Choroid plexus epithelial cell (primary cell): ENCODE data around the gene PLA2G2D.
A peak's percentile ranks its signal among the peaks of the same experiment; 100 is the strongest.

Experiments used
- DNase-seq: peaks from one replicate; pipeline ENCODE4 v3.0.0-alpha.2; 2010; ENCODE audit warnings: low read depth
- H3K4me3 ChIP-seq: 2 replicates; pipeline ENCODE4 v1.5.1; 2011; ENCODE audit warnings: low read depth, mild to moderate bottlenecking, control low read depth, low read length, moderate library complexity
- TF ChIP-seq, protein P1 (sequence below): conservative IDR thresholded peaks from 2 replicates; pipeline ENCODE4 v1.5.1; 2011; ENCODE audit warnings: low read depth, mild to moderate bottlenecking, control low read depth, inconsistent platforms, low read length, moderate library complexity

Gene PLA2G2D

DNA sequence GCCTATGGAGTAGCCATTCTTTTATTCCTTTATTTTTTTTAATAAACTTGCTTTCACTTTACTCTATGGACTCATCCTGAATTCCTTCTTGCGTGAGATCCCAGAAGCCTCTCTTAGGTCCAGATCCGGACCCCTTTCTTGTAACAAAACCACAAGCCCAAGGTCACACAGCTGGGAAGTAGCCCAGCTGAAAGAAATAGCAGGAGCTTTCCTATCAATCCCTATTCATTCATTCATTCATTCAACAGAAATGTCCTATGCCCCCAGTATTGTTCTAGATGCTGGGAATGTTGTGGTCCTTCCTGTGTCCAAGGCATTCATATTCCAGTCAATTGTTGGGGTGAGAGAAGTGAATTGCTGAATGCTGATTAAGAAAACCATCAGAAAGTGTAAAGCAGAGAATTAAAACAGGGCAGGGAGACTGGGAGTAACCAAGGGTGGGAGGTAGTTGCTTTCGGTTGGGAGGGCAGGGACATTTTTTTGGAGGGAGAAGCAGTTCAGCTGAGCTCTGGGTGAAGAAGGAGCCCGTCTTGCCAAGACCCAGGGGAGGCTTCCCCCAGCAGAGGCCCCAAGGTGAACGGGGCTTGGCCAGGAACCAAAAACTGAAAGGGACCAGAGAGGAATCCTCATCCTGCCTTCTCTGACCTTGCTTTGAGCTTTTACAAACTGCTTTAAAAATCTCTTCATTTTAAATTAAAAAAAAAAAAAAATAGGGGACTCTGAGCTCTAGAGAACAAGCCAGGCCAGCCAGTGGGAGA, 10.8 kb downstream of the PLA2G2D start:
- TF ChIP-seq, protein P1, sequence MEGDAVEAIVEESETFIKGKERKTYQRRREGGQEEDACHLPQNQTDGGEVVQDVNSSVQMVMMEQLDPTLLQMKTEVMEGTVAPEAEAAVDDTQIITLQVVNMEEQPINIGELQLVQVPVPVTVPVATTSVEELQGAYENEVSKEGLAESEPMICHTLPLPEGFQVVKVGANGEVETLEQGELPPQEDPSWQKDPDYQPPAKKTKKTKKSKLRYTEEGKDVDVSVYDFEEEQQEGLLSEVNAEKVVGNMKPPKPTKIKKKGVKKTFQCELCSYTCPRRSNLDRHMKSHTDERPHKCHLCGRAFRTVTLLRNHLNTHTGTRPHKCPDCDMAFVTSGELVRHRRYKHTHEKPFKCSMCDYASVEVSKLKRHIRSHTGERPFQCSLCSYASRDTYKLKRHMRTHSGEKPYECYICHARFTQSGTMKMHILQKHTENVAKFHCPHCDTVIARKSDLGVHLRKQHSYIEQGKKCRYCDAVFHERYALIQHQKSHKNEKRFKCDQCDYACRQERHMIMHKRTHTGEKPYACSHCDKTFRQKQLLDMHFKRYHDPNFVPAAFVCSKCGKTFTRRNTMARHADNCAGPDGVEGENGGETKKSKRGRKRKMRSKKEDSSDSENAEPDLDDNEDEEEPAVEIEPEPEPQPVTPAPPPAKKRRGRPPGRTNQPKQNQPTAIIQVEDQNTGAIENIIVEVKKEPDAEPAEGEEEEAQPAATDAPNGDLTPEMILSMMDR: no peak
- H3K4me3 ChIP-seq: no peak overlapping the region
- no peak for DNase-seq

DNA sequence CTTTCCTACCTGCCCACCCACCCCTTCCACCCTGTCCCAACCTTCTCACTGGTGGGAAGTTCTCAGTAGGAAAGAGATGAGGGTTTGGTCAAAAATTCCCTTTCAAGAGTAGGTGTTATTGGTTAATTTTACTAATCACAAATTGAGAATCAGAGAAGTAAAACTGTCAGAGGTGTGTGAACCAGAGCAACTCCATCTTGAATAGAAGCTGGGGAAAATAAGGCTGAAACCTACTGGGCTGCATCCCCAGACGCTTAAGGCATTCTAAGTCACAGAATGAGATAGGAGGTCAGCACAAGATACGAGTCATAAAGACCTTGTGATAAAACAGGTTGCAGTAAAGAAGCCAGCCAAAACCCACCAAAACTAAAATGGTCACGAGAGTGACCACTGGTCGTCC, 11.5 kb downstream of the PLA2G2D start:
- no peak for DNase-seq
- H3K4me3 ChIP-seq: no peak overlapping the region
- TF ChIP-seq, protein P1: no peak

DNA sequence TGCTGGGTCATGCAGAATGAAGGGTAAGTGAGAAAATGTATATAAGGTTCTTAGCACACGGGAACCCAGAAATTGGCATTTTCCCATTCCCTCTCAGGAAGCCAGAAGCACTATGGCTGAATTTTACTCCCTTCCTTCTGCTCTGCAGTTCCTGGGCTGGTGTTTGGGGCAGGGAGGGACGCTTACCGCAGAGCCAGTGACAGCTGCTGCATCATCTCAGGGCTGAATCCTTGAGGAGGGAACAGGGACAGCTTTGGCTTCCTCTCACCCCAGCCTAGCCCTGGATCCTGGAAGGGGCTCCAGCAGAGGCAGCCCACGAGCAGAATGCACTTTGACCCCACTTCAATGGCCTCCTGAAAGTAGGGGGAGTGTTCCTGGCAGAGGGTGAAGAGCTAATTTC, 12.0 kb downstream of the PLA2G2D start:
- DNase-seq: no peak
- TF ChIP-seq, protein P1: no peak
- no peak overlapping the region for H3K4me3 ChIP-seq

DNA sequence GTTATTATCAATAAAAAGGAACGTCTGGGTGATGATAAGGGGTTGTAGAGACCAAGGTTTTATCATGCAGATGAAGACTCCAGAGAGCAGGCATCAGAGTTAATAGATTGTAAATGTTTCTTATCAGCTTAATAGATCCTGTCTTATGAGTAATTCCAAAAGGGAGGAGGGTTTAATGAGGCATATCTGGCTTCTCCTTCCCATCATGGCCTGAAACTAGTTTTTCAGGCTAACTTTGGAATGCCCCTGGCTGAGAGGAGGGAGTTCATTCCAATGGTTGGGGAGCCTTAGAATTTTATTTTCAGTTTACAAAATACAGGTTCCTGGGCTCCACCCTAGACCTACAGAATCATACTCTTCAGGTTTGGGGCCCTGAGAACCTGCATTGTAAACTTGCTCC, 13.5 kb downstream of the PLA2G2D start:
- no peak for DNase-seq

DNA sequence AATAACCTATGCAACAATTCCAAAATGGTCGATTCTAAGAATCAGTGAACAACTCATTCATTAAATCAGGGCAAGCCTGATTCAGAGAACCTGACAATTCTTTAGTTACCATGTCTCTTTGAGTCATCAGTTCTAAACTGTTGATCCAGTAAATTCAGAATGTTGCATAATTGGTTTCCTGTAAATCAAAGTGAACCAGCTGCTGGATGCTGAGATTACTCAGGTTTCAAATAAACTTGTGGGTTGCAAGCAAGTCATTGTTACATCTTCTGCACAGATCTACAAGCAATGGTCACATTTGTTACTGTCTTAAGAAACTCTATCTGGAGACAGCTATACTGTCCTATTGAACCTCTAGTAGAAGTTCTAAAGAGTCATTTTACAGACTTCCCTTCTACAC, 16.5 kb downstream of the PLA2G2D start:
- H3K4me3 ChIP-seq: no peak overlapping the region
- peak; percentile 61 for DNase-seq
- TF ChIP-seq, protein P1: no peak

More for the DNA sequence above, 13.5 kb downstream of the PLA2G2D start:
- TF ChIP-seq, protein P1: no peak
- no peak overlapping the region for H3K4me3 ChIP-seq

DNA sequence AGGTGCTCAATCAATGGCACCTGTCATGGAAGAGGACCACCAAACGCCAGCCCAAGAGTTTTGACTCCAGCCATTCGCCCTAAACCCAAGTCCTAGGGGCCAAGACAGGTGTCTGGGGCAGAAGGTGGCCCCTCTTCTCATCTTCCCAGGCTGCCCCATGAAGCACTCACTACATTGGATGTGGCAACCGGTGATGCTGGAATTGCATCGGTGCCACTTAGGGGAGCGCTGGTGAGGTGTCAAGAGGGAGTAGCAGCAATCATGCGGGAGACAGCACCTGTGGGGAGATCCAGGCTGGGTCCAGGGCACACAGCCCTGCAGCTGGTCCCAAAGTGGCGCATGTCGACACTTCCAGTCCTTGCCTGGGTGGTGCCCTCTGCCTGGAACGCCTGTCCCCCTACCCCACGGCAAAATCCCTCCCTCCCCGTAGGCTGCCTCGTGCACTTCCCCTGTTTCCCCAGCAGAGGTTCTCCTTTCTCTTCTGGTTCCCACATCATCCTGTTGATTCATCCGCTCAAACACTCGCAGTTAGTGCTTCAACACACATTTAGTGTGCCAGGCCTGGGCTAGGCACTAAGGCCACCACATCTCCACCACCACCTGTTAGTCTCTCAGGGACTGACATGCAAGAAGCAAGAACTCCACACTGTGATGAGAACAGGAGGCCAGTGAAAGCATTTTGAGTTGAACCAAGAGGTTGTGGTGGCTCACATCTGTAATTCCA, 18.5 kb downstream of the PLA2G2D start:
- peak; percentile 70 for DNase-seq
- no peak overlapping the region for H3K4me3 ChIP-seq
- TF ChIP-seq, protein P1: peak; percentile 84
